Stomach (tissue), 4 donors: Measurements from ENCODE around the gene GLI1.

Experiments
- CTCF ChIP-seq, 7 experiments: fragments of 450-650 bp in 4 of 7; fragments of 200-600 bp in 3 of 7; sonication (generic) in 3 of 7; IDR thresholded peaks; one replicate each; pipeline ENCODE4 v1.5.1; 2016 to 2019; ENCODE audit warnings: antibody characterized with exemption in 7 of 7, control low read depth in 2 of 7, mild to moderate bottlenecking in 1 of 7
- POLR2A ChIP-seq, 4 donors: fragments of 450-650 bp; IDR thresholded peaks; one replicate each; pipeline ENCODE4 v1.6.1; 2016; ENCODE audit warnings: antibody characterized with exemption in 4 of 4, control low read depth in 2 of 4, mild to moderate bottlenecking in 1 of 4, moderate library complexity in 1 of 4
- POLR2AphosphoS5 ChIP-seq, 3 donors: sonication (generic); formaldehyde crosslinking; IDR thresholded peaks; one replicate each; pipeline ENCODE4 v1.6.1; 2016; ENCODE audit warnings: antibody characterized with exemption in 3 of 3

GRCh38 chr12:57515408-57515933 lies 55.9 kb downstream of the GLI1 start:
- TF ChIP-seq POLR2AphosphoS5 (IDR thresholded peaks at IDR 0.05): no peak
- TF ChIP-seq CTCF (IDR thresholded peaks at IDR 0.05): no peak
- TF ChIP-seq POLR2A (IDR thresholded peaks at IDR 0.05): no peak
